ENCODE data around the gene FBXL15. TPM values are rescaled to one million over a fixed set of nuclear protein-coding genes. Genes with fewer than 3 reads are reported as not detected.

The FBXL15 gene
- total RNA-seq, 6 experiments from 2014 or later: 5.6 to 22.9 (median 9.0) TPM

- DNase-seq (peak; percentile 65 to 84 (median 78)), ATAC-seq (peak; percentile 26 to 44 (median 36))
- H3K36me3 ChIP-seq: peaks cover 0 to 5% (median 2%) of the 10 kb centered on the region in 4 donors
- H3K9me3 ChIP-seq: no peaks in the 10 kb centered on the region
- peak overlapping the region; percentile 86 to 90 (median 89) for H3K4me3 ChIP-seq
- intact Hi-C loops (cut with DNase I): no loop called here
- H3K27me3 ChIP-seq: no peaks in the 10 kb centered on the region
- peaks cover 0 to 25% (median 11%) of the 10 kb centered on the region in 4 donors for H3K4me1 ChIP-seq
- peak overlapping the region; percentile 71 to 89 (median 73) for H3K27ac ChIP-seq
- no peak for TF ChIP-seq CTCF (IDR thresholded peaks at IDR 0.05)
- peak; percentile 7 for TF ChIP-seq POLR2A (IDR thresholded peaks at IDR 0.05)
- WGBS (ENCODE audit: insufficient coverage, low coverage, low lambda C conversion rate, missing lambda C conversion rate): 0% methylated on average over 15 of the region's 62 CpGs
These were observed 1.3 kb downstream of the FBXL15 start for GRCh38 chr10:102421757-102422512.

DNA sequence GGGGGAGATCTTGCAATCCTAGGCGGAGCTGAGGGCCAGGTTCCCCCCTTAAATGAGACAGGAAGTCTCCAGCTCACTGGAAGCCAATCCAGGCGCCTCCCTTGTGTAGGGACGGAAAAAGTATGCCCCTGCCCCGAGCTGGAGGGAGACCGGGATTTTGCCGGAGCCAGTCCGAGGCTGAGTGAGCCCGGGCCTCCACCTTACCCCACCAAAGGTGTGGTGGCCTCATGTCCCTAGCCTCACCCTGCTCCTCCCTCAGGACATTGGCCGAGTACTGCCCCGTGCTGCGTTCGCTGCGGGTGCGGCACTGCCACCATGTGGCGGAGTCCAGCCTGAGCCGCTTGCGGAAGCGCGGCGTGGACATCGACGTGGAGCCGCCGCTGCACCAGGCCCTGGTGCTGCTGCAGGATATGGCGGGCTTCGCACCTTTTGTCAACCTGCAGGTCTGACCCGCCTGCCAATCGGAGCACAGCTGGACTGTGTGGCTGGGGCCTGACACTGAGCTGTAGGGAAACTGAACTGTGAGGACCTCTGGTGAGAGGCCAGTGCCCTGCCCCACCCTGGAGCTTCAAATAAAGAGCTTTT lies 2.0 kb downstream of the FBXL15 start:
- intact Hi-C loops (cut with DNase I): no loop called here
- peaks cover 0 to 25% (median 11%) of the 10 kb centered on the region in 4 donors for H3K4me1 ChIP-seq
- 4% methylated on average over 3 of the region's 28 CpGs for WGBS (ENCODE audit: insufficient coverage, low coverage, low lambda C conversion rate, missing lambda C conversion rate)

GRCh38 chr10:102423372-102423968 lies 2.8 kb downstream of the FBXL15 start:
- H3K36me3 ChIP-seq: peaks cover 0 to 5% (median 2%) of the 10 kb centered on the region in 4 donors
- WGBS (ENCODE audit: insufficient coverage, low coverage, low lambda C conversion rate, missing lambda C conversion rate): 91% methylated on average over 6 of the region's 13 CpGs
- TF ChIP-seq CTCF (IDR thresholded peaks at IDR 0.05) (no peak), POLR2A (IDR thresholded peaks at IDR 0.05) (no peak)
- ATAC-seq (no peak), DNase-seq (no peak)
- peaks cover 0 to 25% (median 11%) of the 10 kb centered on the region in 4 donors for H3K4me1 ChIP-seq
- H3K27me3 ChIP-seq: no peaks in the 10 kb centered on the region
- H3K27ac ChIP-seq: no peak overlapping the region
- intact Hi-C loops (cut with DNase I): no loop called here
- no peak overlapping the region for H3K4me3 ChIP-seq
- H3K9me3 ChIP-seq: no peaks in the 10 kb centered on the region

More for the DNA sequence above, 2.0 kb downstream of the FBXL15 start:
- H3K9me3 ChIP-seq: no peaks in the 10 kb centered on the region
- peak; percentile 88 to 90 (median 89) for DNase-seq
- peak; percentile 71 to 78 (median 74) for ATAC-seq
- peak overlapping the region; percentile 71 to 89 (median 73) for H3K27ac ChIP-seq
- TF ChIP-seq CTCF (IDR thresholded peaks at IDR 0.05) (peak; percentile 82 to 92 (median 88)), POLR2A (IDR thresholded peaks at IDR 0.05) (peak; percentile 11)
- H3K36me3 ChIP-seq: peaks cover 0 to 5% (median 2%) of the 10 kb centered on the region in 4 donors
- peak overlapping the region; percentile 86 to 90 (median 89) for H3K4me3 ChIP-seq
- no peaks in the 10 kb centered on the region for H3K27me3 ChIP-seq

DNA sequence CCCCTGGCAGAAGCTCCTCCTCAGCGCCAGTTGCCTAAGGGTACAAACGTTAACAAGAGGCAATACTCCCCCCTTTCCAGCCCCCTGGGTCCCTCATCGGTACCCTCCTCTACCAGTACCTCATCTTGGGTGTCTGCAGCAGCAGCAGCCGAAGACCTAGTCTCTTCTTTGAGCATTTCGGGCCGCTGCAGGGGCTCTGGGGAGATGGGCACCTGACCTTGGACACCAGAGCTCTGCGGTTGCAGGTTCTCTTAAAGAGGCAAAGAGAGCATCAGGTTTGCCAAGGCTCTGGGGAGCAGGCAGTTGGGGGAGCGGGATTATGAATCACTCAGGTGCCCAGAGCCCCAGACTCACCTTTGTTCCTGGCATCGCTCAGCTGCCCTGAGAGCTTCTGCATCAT lies 3.5 kb downstream of the FBXL15 start:
- WGBS (ENCODE audit: insufficient coverage, low coverage, low lambda C conversion rate, missing lambda C conversion rate): 91% methylated on average over 5 of the region's 9 CpGs
- intact Hi-C loops (cut with DNase I): no loop called here
- no peaks in the 10 kb centered on the region for H3K9me3 ChIP-seq
- H3K4me3 ChIP-seq: no peak overlapping the region
- DNase-seq (no peak), ATAC-seq (no peak)
- H3K27ac ChIP-seq: no peak overlapping the region
- peaks cover 0 to 25% (median 11%) of the 10 kb centered on the region in 4 donors for H3K4me1 ChIP-seq
- peaks cover 0 to 5% (median 2%) of the 10 kb centered on the region in 4 donors for H3K36me3 ChIP-seq
- no peak for TF ChIP-seq POLR2A (IDR thresholded peaks at IDR 0.05)
- no peak for TF ChIP-seq CTCF (IDR thresholded peaks at IDR 0.05)
- no peaks in the 10 kb centered on the region for H3K27me3 ChIP-seq
